Measurements from ENCODE around the gene GUCY2F.

GUCY2F gene

DNA sequence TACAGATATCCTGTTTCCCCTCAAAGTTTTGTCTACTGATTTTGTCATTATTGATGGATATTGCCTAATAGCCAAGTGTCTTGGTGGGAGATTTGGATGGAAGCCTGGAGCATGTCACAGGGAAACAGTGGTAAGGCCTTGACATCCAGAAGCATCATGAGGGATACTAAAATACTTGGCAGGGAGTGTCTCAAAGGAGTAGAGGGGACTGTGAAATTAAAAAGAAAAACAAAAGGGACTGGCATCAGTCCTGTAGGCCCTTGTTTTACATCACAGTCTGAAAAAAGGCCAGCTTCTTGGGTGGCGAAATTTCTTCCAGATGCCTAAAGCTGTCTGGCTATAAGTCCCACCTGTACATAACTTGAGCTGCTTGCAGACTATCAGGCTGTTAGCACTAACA is 83.8 kb downstream of the GUCY2F start:
- no peak overlapping the region for H3K4me3 ChIP-seq (ENCODE audit: low read depth, low read length)
- no peak for TF ChIP-seq MYC (IDR thresholded peaks at IDR 0.05; ENCODE audit: low read depth, low read length)
- no peak for TF ChIP-seq MAX (IDR thresholded peaks at IDR 0.05; ENCODE audit: low read depth, low read length)
- DNase-seq (ENCODE audit: low read depth) = no peak

GRCh38 chrX:109393859-109394258 is 88.0 kb downstream of the GUCY2F start:
- TF ChIP-seq POLR2A (IDR thresholded peaks at IDR 0.05; ENCODE audit: extremely low read depth, insufficient read length) = no peak
- TF ChIP-seq, protein P1, sequence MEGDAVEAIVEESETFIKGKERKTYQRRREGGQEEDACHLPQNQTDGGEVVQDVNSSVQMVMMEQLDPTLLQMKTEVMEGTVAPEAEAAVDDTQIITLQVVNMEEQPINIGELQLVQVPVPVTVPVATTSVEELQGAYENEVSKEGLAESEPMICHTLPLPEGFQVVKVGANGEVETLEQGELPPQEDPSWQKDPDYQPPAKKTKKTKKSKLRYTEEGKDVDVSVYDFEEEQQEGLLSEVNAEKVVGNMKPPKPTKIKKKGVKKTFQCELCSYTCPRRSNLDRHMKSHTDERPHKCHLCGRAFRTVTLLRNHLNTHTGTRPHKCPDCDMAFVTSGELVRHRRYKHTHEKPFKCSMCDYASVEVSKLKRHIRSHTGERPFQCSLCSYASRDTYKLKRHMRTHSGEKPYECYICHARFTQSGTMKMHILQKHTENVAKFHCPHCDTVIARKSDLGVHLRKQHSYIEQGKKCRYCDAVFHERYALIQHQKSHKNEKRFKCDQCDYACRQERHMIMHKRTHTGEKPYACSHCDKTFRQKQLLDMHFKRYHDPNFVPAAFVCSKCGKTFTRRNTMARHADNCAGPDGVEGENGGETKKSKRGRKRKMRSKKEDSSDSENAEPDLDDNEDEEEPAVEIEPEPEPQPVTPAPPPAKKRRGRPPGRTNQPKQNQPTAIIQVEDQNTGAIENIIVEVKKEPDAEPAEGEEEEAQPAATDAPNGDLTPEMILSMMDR (IDR thresholded peaks at IDR 0.05; ENCODE audit: low read depth, low read length) = peak; percentile 9
- no peak overlapping the region for H3K4me3 ChIP-seq (ENCODE audit: low read depth, low read length)
- peak; percentile 47 for DNase-seq (ENCODE audit: low read depth)

GRCh38 chrX:109392895-109393294 is 89.0 kb downstream of the GUCY2F start:
- no peak for DNase-seq (ENCODE audit: low read depth)
- TF ChIP-seq MYC (IDR thresholded peaks at IDR 0.05; ENCODE audit: low read depth, low read length) (no peak), MAX (IDR thresholded peaks at IDR 0.05; ENCODE audit: low read depth, low read length) (no peak), POLR2A (IDR thresholded peaks at IDR 0.05; ENCODE audit: extremely low read depth, insufficient read length) (no peak)
- H3K4me3 ChIP-seq (ENCODE audit: low read depth, low read length) = no peak overlapping the region

DNA sequence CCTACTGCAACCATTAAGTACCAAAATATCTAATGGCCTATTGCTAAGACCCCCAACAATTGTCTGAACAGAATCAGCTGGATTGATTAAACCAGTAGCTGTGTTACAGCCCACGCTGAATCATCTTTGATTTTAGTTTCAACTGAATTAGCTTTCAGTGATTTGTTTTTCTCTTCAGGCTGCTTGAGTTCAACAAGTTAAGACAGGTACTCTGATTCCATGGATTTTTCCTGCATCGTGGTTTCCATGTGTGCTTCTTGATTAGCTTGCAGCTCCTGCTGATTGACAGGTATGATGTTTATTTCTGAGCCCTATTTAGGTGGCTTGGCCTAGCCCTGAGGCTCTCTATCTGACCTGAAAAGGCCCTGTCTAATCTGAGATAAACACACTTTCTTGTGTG is 91.3 kb downstream of the GUCY2F start:
- DNase-seq (ENCODE audit: low read depth) = no peak
- H3K4me3 ChIP-seq (ENCODE audit: low read depth, low read length) = no peak overlapping the region
- no peak for TF ChIP-seq POLR2A (IDR thresholded peaks at IDR 0.05; ENCODE audit: extremely low read depth, insufficient read length)
- TF ChIP-seq, protein P1 (IDR thresholded peaks at IDR 0.05; ENCODE audit: low read depth, low read length) = no peak
- TF ChIP-seq MAX (IDR thresholded peaks at IDR 0.05; ENCODE audit: low read depth, low read length) = no peak
- TF ChIP-seq MYC (IDR thresholded peaks at IDR 0.05; ENCODE audit: low read depth, low read length) = no peak

- DNase-seq (ENCODE audit: low read depth) = no peak
- TF ChIP-seq MAX (IDR thresholded peaks at IDR 0.05; ENCODE audit: low read depth, low read length) (no peak), POLR2A (IDR thresholded peaks at IDR 0.05; ENCODE audit: extremely low read depth, insufficient read length) (no peak), MYC (IDR thresholded peaks at IDR 0.05; ENCODE audit: low read depth, low read length) (no peak)
- TF ChIP-seq, protein P1 (IDR thresholded peaks at IDR 0.05; ENCODE audit: low read depth, low read length) = no peak
Measured at GRCh38 chrX:109389917-109390316, 92.0 kb downstream of the GUCY2F start.

GRCh38 chrX:109384699-109385098 is 97.2 kb downstream of the GUCY2F start:
- H3K4me3 ChIP-seq (ENCODE audit: low read depth, low read length) = no peak overlapping the region
- no peak for TF ChIP-seq POLR2A (IDR thresholded peaks at IDR 0.05; ENCODE audit: extremely low read depth, insufficient read length)
- TF ChIP-seq, protein P1 (IDR thresholded peaks at IDR 0.05; ENCODE audit: low read depth, low read length) = peak; percentile 31
- DNase-seq (ENCODE audit: low read depth) = peak; percentile 37

More at GRCh38 chrX:109389917-109390316, 92.0 kb downstream of the GUCY2F start:
- no peak overlapping the region for H3K4me3 ChIP-seq (ENCODE audit: low read depth, low read length)

DNA sequence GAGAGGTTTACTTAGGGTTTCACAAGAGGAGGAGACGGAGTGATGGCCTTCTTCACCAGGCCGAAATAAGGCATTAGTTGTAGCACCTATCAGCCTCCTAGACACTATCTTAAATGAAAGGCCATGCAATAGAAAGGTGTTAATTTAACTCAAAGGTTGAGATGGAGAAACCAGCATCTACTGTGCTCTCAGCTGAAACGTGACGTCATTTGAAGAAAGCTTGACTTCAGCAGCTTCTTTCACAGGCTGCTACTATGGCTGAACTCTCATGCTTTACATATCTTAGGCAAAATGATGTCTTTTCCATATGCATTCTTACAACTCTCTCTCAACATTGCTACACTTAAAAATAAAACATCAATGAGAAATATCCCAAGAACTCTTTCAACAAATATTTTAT is 99.6 kb downstream of the GUCY2F start:
- no peak for TF ChIP-seq POLR2A (IDR thresholded peaks at IDR 0.05; ENCODE audit: extremely low read depth, insufficient read length)
- TF ChIP-seq, protein P1 (IDR thresholded peaks at IDR 0.05; ENCODE audit: low read depth, low read length) = no peak
- TF ChIP-seq MAX (IDR thresholded peaks at IDR 0.05; ENCODE audit: low read depth, low read length) = no peak
- no peak for TF ChIP-seq MYC (IDR thresholded peaks at IDR 0.05; ENCODE audit: low read depth, low read length)
- DNase-seq (ENCODE audit: low read depth) = no peak
- no peak overlapping the region for H3K4me3 ChIP-seq (ENCODE audit: low read depth, low read length)

Measured in NB4 (cell line).